Suprapubic skin (tissue), 4 donors: ENCODE data around the gene LACTB.

ENCODE experiments used
- CTCF ChIP-seq, 2 donors: fragments of 200-600 bp in 1 of 2; fragments of 450-650 bp in 1 of 2; sonication (generic) in 1 of 2; IDR thresholded peaks; one replicate each; pipeline ENCODE4 v1.5.1; 2016 to 2019; ENCODE audit warnings: antibody characterized with exemption in 2 of 2, mild to moderate bottlenecking in 1 of 2, moderate library complexity in 1 of 2
- EP300 ChIP-seq: sonication (generic); formaldehyde crosslinking; IDR thresholded peaks from one replicate; pipeline ENCODE4 v1.6.1; 2017; ENCODE audit warnings: antibody characterized with exemption
- POLR2A ChIP-seq, 2 donors: fragments of 450-650 bp; IDR thresholded peaks; one replicate each; pipeline ENCODE4 v1.6.1; 2017; ENCODE audit warnings: antibody characterized with exemption in 2 of 2, mild to moderate bottlenecking in 2 of 2, moderate library complexity in 2 of 2
- POLR2AphosphoS5 ChIP-seq, 3 donors: sonication (generic); formaldehyde crosslinking; IDR thresholded peaks; one replicate each; pipeline ENCODE4 v1.6.1; 2017; ENCODE audit warnings: antibody characterized with exemption in 3 of 3

GRCh38 chr15:63186065-63186464, 64.4 kb downstream of the LACTB start:
- no peak for TF ChIP-seq CTCF (IDR thresholded peaks at IDR 0.05)
- TF ChIP-seq POLR2A (IDR thresholded peaks at IDR 0.05) = no peak
- TF ChIP-seq POLR2AphosphoS5 (IDR thresholded peaks at IDR 0.05) = no peak
- TF ChIP-seq EP300 = no peak
